Breast epithelium (tissue), 4 donors: ENCODE results near the gene NBAS. TPM values are rescaled to one million over a fixed set of nuclear protein-coding genes. Genes with fewer than 3 reads are reported as not detected.
"Not testable (repeated sequence)": the region's sequence is repeated elsewhere in the genome, so short reads cannot be mapped to it uniquely, and the experiment has no call there.

Experiments used
- DNase-seq, 2 donors: peaks; one replicate each; pipeline ENCODE4 v3.0.0-alpha.2; 2019; ENCODE audit warnings: low spot score in 2 of 2
- H3K27ac ChIP-seq, 2 donors: fragments of 200-600 bp; sonication (generic) in 1 of 2; one replicate each; pipeline ENCODE4 v1.5.1; 2016 to 2019; ENCODE audit warnings: mild to moderate bottlenecking in 1 of 2
- H3K27me3 ChIP-seq, 2 donors: fragments of 200-600 bp; sonication (generic) in 1 of 2; one replicate each; pipeline versions ENCODE4 v1.5.1 to v1.6.0; 2017 to 2019; ENCODE audit warnings: control low read depth in 1 of 2, mild to moderate bottlenecking in 1 of 2
- H3K36me3 ChIP-seq: fragments of 200-600 bp; one replicate; pipeline ENCODE4 v1.5.1; 2019
- H3K4me1 ChIP-seq, 2 donors: fragments of 200-600 bp; sonication (generic); one replicate each; pipeline ENCODE4 v1.5.1; 2016 to 2019; ENCODE audit warnings: control low read depth in 1 of 2
- H3K4me3 ChIP-seq, 3 donors: fragments of 200-600 bp; sonication (generic); 1 replicate in 2 of 3; 2 replicates in 1 of 3; pipeline ENCODE4 v1.5.1; 2016 to 2019; ENCODE audit warnings: mild to moderate bottlenecking in 3 of 3, moderate library complexity in 2 of 3
- H3K9me3 ChIP-seq, 2 donors: fragments of 200-600 bp; sonication (generic) in 1 of 2; one replicate each; pipeline ENCODE4 v1.5.1; 2016 to 2019; ENCODE audit warnings: control low read depth in 1 of 2
- POLR2A ChIP-seq: fragments of 450-650 bp; IDR thresholded peaks from one replicate; pipeline ENCODE4 v1.6.1; 2016; ENCODE audit warnings: antibody characterized with exemption, mild to moderate bottlenecking, moderate library complexity
- POLR2AphosphoS5 ChIP-seq, 3 donors: sonication (generic); formaldehyde crosslinking; IDR thresholded peaks; one replicate each; pipeline ENCODE4 v1.6.1; 2017; ENCODE audit warnings: antibody characterized with exemption in 3 of 3
- intact Hi-C: fragments of 100-400 bp; cut with DNase I; formaldehyde crosslinking; loops from one replicate; pipeline ENCODE4 v1.15.1; 2023; ENCODE audit warnings: low total_unique reads
- total RNA-seq, 3 donors: library from RNA; depleted of rRNA; stranded (reverse); fragments of >200 nt; gene quantifications; one replicate each; pipeline ENCODE4 v1.1.0, GENCODE V29; 2016
- TF ChIP-seq, protein P1 (sequence below), 3 donors: fragments of 450-650 bp; IDR thresholded peaks; one replicate each; pipeline ENCODE4 v1.5.1; 2016 to 2017; ENCODE audit warnings: antibody characterized with exemption in 3 of 3, mild to moderate bottlenecking in 3 of 3, moderate library complexity in 3 of 3

The NBAS gene
- total RNA-seq, 3 donors from 2014 or later = 44.9 to 59.1 (median 45.1) TPM

DNA sequence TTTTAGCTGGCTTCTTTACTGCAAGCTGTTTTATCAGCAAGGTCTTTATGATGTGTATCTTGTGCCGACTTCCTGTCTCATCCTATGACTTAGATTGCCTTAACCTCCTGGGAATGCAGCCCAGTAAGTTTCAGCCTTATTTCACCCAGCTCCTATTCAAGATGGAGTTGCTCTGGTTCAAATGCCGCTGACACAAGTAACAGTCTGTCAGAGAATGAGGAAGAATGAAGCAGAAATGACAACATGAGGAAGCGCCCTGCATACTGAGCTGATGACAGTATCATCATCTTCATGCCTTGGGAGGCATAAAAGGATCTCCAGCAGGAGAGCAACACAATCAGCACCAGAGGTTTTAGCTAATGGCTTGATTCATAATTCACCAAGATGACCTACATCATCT lies 309.4 kb downstream of the NBAS start:
- intact Hi-C loops = no loop called here
- no peak overlapping the region for H3K4me3 ChIP-seq
- no peak for DNase-seq

DNA sequence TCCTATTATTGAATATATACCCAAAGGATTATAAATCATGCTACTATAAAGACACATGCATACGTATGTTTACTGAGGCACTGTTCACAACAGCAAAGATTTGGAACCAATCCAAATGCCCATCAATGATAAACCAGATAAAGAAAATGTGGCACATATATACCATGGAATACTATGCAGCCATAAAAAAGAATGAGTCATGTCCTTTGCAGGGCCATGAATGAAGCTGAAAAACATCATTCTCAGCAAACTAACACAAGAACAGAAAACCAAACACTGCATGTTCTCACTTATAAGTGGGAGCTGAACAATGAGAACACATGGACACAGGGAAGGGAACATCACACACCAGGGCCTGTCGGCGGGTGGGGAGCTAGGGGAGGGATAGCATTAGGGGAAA lies 310.2 kb downstream of the NBAS start:
- DNase-seq, H3K4me3 ChIP-seq, H3K27me3 ChIP-seq, H3K4me1 ChIP-seq, H3K36me3 ChIP-seq, intact Hi-C loops, H3K27ac ChIP-seq: not testable (repeated sequence)
- peaks cover 3 to 15% of the 10 kb centered on the region in 2 donors for H3K9me3 ChIP-seq

More for the DNA sequence above, 309.4 kb downstream of the NBAS start:
- Histone ChIP-seq H3K27ac (no peak overlapping the region), H3K9me3 (peaks cover 3 to 15% of the 10 kb centered on the region in 2 donors), H3K36me3 (no peaks in the 10 kb centered on the region), H3K27me3 (no peaks in the 10 kb centered on the region), H3K4me1 (no peaks in the 10 kb centered on the region)
- TF ChIP-seq POLR2A = no peak
- TF ChIP-seq POLR2AphosphoS5 (IDR thresholded peaks at IDR 0.05) = no peak
- TF ChIP-seq, protein P1, sequence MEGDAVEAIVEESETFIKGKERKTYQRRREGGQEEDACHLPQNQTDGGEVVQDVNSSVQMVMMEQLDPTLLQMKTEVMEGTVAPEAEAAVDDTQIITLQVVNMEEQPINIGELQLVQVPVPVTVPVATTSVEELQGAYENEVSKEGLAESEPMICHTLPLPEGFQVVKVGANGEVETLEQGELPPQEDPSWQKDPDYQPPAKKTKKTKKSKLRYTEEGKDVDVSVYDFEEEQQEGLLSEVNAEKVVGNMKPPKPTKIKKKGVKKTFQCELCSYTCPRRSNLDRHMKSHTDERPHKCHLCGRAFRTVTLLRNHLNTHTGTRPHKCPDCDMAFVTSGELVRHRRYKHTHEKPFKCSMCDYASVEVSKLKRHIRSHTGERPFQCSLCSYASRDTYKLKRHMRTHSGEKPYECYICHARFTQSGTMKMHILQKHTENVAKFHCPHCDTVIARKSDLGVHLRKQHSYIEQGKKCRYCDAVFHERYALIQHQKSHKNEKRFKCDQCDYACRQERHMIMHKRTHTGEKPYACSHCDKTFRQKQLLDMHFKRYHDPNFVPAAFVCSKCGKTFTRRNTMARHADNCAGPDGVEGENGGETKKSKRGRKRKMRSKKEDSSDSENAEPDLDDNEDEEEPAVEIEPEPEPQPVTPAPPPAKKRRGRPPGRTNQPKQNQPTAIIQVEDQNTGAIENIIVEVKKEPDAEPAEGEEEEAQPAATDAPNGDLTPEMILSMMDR (IDR thresholded peaks at IDR 0.05) = no peak

DNA sequence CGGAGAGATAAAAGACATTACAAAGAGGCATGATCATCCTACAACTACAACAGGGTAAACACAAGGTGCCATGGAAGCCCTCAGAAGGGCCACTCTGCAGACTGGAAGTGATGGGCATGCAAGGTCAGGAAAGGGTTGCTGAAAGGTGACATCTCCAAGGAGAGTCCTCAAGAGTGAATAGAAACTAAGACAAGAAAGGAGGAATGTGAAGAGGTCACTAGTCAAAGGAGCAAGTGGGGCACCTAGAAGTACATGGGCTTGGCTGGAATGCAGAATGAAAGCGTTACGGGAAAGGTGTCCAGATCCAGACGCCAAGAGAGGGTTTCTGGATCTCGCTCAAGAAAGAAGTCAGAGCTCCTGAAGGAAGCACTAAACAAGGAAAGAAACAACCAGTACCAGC lies 314.3 kb downstream of the NBAS start:
- DNase-seq = no peak
- Histone ChIP-seq H3K4me1 (no peaks in the 10 kb centered on the region), H3K27ac (no peak overlapping the region), H3K27me3 (no peaks in the 10 kb centered on the region), H3K9me3 (peaks cover 3 to 15% of the 10 kb centered on the region in 2 donors), H3K4me3 (no peak overlapping the region), H3K36me3 (no peaks in the 10 kb centered on the region)
- intact Hi-C loops = no loop called here
- TF ChIP-seq, protein P1 (IDR thresholded peaks at IDR 0.05) = no peak
- TF ChIP-seq POLR2AphosphoS5 (IDR thresholded peaks at IDR 0.05) (no peak), POLR2A (no peak)

DNA sequence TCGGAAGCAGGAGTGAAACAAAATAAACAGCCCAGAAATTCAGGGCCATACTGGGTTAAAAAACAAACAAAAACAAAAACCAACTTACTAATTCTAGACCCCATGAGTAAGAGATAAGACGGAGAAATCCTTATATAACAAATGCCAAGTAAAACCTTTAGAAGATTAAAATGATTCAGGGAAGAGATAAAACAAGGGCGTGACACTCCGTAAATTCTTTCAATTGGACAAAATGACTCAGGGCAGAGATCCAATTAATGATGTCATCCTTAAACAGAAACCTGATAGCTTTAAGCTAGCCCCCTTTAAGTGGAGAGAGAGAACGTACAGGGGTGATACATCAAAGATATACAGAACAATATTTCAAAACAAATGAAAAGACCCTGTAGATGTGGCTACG lies 317.4 kb downstream of the NBAS start:
- Histone ChIP-seq H3K27me3 (no peaks in the 10 kb centered on the region), H3K4me1 (no peaks in the 10 kb centered on the region), H3K4me3 (no peak overlapping the region), H3K36me3 (no peaks in the 10 kb centered on the region), H3K27ac (no peak overlapping the region), H3K9me3 (no peaks in the 10 kb centered on the region)
- intact Hi-C loops = no loop called here
- DNase-seq = no peak
- TF ChIP-seq POLR2AphosphoS5 (IDR thresholded peaks at IDR 0.05) = no peak
- no peak for TF ChIP-seq POLR2A
- TF ChIP-seq, protein P1 (IDR thresholded peaks at IDR 0.05) = no peak

DNA sequence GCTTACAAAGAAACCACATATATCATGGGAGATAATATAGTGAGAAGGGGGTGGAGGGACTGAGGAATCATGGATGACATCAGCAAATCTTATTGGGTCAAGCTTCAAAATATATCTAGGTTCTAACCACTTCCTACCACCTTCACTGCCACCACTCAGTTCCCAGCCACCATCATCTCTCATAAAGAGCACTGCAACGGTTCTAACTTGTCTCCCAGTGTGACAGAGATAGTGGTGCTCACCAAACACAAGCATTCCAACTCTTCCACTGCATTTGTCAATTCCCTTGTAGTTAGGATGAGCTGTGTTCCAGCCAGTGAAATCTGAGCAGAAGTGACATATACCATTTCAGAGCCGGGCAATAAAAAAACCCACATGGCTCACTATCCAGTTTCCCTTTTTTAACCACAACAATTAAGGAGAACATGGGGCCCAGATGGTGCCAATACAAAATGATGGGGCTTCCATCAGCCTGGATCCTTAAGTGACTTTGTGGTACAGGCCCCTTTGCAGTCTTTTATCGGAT lies 318.1 kb downstream of the NBAS start:
- intact Hi-C loops = no loop called here
- H3K9me3 ChIP-seq = no peaks in the 10 kb centered on the region
- TF ChIP-seq POLR2AphosphoS5 (IDR thresholded peaks at IDR 0.05) (no peak), POLR2A (no peak)
- TF ChIP-seq, protein P1 (IDR thresholded peaks at IDR 0.05) = no peak

DNA sequence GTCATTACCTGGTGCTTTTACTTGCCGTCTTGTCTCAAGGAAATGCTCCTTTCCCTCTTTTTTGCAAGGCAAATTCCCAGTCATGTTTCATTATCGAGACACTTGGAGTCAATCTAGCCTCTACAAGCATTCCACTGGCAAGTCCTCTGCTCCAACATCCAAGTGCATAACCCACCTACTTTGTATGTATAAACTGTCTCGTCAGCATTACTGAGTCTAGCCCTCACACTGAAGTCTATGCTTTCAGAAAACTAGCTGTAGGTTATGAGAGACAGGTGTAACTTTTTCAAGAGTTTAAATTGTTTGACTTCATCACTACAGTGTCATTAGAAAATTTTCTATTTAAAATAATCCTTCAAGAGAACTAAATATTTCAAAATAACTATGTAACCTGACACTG lies 319.2 kb downstream of the NBAS start:
- no peaks in the 10 kb centered on the region for H3K4me1 ChIP-seq
- H3K4me3 ChIP-seq = no peak overlapping the region
- H3K9me3 ChIP-seq = no peaks in the 10 kb centered on the region
- H3K27ac ChIP-seq = no peak overlapping the region
- intact Hi-C loops = no loop called here
- DNase-seq = no peak
- no peak for TF ChIP-seq POLR2A
- TF ChIP-seq, protein P1 (IDR thresholded peaks at IDR 0.05) = no peak
- TF ChIP-seq POLR2AphosphoS5 (IDR thresholded peaks at IDR 0.05) = no peak
- H3K36me3 ChIP-seq = no peaks in the 10 kb centered on the region
- no peaks in the 10 kb centered on the region for H3K27me3 ChIP-seq

More for the DNA sequence above, 318.1 kb downstream of the NBAS start:
- no peak overlapping the region for H3K4me3 ChIP-seq
- H3K27me3 ChIP-seq = no peaks in the 10 kb centered on the region
- DNase-seq = no peak
- no peaks in the 10 kb centered on the region for H3K4me1 ChIP-seq
- H3K36me3 ChIP-seq = no peaks in the 10 kb centered on the region
- no peak overlapping the region for H3K27ac ChIP-seq
